Measurements from ENCODE around the gene EFCAB5.

The EFCAB5 gene

DNA sequence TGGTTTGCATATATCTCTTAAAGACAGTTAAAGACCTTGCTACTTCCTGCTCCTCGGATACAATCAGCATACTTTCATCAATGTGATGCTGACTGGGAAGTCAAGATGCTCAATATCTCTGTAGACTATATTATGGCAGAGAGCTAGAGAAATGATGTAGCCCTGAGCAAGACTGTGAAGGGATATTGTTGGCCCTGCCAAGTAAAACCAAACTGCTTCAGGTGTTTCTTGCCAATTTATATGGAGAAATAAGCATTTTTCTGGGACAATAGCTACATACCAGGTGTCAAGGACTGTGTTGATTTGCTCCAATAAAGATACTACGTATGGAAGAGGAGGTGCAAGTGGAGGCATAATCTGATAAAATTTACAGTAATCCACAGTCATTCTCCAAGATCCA is 4.7 kb upstream of the EFCAB5 start:
- no peaks in the 10 kb centered on the region for H3F3A ChIP-seq (ENCODE audit: insufficient read depth)
- no peaks in the 10 kb centered on the region for H3K9me2 ChIP-seq (replicated peaks; ENCODE audit: insufficient read depth, low read length)
- no peak overlapping the region for H3K27ac ChIP-seq (ENCODE audit: low read depth, low read length)
- no peak overlapping the region for H3K4me3 ChIP-seq (ENCODE audit: insufficient read depth, low read length, poor library complexity, severe bottlenecking)
- no peaks in the 10 kb centered on the region for H3K27me3 ChIP-seq (ENCODE audit: low read length)
- no peaks in the 10 kb centered on the region for H3K79me2 ChIP-seq (ENCODE audit: insufficient read depth, low read length)
- H3K36me3 ChIP-seq (ENCODE audit: low read length), result no peaks in the 10 kb centered on the region
- no peaks in the 10 kb centered on the region for H4K20me1 ChIP-seq (ENCODE audit: low read depth, low read length)
- no peak overlapping the region for H3K9ac ChIP-seq (ENCODE audit: low read length)
- TF ChIP-seq, protein P1, sequence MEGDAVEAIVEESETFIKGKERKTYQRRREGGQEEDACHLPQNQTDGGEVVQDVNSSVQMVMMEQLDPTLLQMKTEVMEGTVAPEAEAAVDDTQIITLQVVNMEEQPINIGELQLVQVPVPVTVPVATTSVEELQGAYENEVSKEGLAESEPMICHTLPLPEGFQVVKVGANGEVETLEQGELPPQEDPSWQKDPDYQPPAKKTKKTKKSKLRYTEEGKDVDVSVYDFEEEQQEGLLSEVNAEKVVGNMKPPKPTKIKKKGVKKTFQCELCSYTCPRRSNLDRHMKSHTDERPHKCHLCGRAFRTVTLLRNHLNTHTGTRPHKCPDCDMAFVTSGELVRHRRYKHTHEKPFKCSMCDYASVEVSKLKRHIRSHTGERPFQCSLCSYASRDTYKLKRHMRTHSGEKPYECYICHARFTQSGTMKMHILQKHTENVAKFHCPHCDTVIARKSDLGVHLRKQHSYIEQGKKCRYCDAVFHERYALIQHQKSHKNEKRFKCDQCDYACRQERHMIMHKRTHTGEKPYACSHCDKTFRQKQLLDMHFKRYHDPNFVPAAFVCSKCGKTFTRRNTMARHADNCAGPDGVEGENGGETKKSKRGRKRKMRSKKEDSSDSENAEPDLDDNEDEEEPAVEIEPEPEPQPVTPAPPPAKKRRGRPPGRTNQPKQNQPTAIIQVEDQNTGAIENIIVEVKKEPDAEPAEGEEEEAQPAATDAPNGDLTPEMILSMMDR (IDR thresholded peaks at IDR 0.05; ENCODE audit: insufficient read depth, low read length, poor library complexity, severe bottlenecking), result no peak
- no peak for TF ChIP-seq EZH2phosphoT487 (conservative IDR thresholded peaks at IDR 0.05; ENCODE audit: low read length)
- no peaks in the 10 kb centered on the region for H3K9me3 ChIP-seq (ENCODE audit: insufficient read depth, low read length)
- no peak overlapping the region for H3K4me2 ChIP-seq (ENCODE audit: low read depth, low read length, poor library complexity, severe bottlenecking)
- no peak overlapping the region for H2AFZ ChIP-seq (ENCODE audit: low read depth, low read length, severe bottlenecking)

DNA sequence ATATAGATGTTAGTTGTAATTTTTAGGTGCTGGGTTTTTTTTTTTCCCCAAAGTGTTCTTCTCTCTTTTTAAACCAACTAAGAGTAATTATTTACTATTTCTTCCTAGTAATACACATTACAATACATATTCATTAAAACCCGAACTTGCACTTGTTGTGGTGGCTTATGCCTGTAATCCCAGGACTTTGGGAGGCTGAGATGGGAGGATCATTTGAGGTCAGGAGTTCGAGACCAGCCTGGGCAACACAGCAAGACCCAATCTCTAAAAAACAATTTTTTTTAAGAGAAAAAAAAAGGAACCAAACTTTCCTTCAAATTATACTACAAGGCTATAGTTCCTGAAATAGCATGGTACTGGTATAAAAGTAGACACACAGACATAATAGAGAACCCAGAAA is 3.8 kb downstream of the EFCAB5 start:
- Histone ChIP-seq H2AFZ (ENCODE audit: low read depth, low read length, severe bottlenecking) (no peak overlapping the region), H3K9me2 (replicated peaks; ENCODE audit: insufficient read depth, low read length) (no peaks in the 10 kb centered on the region), H3K4me2 (ENCODE audit: low read depth, low read length, poor library complexity, severe bottlenecking) (no peak overlapping the region), H3K36me3 (ENCODE audit: low read length) (no peaks in the 10 kb centered on the region), H3K79me2 (ENCODE audit: insufficient read depth, low read length) (no peaks in the 10 kb centered on the region), H3K27me3 (ENCODE audit: low read length) (no peaks in the 10 kb centered on the region), H3K27ac (ENCODE audit: low read depth, low read length) (no peak overlapping the region), H3K4me3 (ENCODE audit: insufficient read depth, low read length, poor library complexity, severe bottlenecking) (no peak overlapping the region), H3K9ac (ENCODE audit: low read length) (no peak overlapping the region), H3K9me3 (ENCODE audit: insufficient read depth, low read length) (no peaks in the 10 kb centered on the region), H3F3A (ENCODE audit: insufficient read depth) (no peaks in the 10 kb centered on the region), H4K20me1 (ENCODE audit: low read depth, low read length) (no peaks in the 10 kb centered on the region)
- TF ChIP-seq, protein P1 (IDR thresholded peaks at IDR 0.05; ENCODE audit: insufficient read depth, low read length, poor library complexity, severe bottlenecking), result no peak
- TF ChIP-seq EZH2phosphoT487 (conservative IDR thresholded peaks at IDR 0.05; ENCODE audit: low read length), result no peak

DNA sequence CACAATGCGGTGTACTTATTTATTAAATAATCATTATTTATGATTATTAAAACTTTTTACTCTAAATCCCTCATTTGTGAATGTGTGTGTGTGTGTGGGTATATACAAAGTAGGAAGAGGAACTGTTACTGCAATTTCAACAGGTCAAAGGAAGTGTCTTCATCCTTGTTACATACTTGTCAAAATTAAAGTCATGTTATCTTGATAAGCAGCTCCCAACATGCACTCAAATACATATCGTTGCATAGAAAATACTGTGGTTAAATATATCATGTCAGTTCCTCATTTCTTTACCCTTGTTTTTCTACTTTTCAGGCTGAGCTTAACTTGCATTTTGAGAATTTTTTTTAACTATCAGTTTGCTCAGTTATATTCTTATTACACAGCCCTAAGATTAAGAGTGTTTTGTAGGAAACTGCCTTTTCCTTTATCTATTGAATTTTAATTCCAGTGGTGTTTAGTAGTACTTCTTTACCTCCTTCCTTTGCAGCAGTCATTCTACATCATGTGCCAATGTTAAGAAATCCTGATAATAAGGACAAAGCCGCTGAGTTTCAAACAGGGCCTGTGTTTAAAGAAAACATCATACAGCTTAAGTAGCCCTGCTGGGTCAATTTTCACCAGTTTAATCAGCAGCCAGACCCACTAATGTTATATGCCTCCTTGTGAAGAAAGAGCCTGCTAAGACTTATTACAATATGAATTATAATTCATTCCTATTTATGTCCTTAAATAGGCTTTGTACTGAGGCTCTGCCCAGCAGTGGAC is 7.2 kb downstream of the EFCAB5 start:
- Histone ChIP-seq H4K20me1 (ENCODE audit: low read depth, low read length) (no peaks in the 10 kb centered on the region), H3K27ac (ENCODE audit: low read depth, low read length) (peak overlapping the region; percentile 4; the same call in 1 of the 2 replicates), H3K36me3 (ENCODE audit: low read length) (no peaks in the 10 kb centered on the region), H3F3A (ENCODE audit: insufficient read depth) (no peaks in the 10 kb centered on the region), H3K27me3 (ENCODE audit: low read length) (no peaks in the 10 kb centered on the region), H2AFZ (ENCODE audit: low read depth, low read length, severe bottlenecking) (no peak overlapping the region), H3K79me2 (ENCODE audit: insufficient read depth, low read length) (no peaks in the 10 kb centered on the region), H3K4me2 (ENCODE audit: low read depth, low read length, poor library complexity, severe bottlenecking) (peak overlapping the region; percentile 37), H3K9me2 (replicated peaks; ENCODE audit: insufficient read depth, low read length) (no peaks in the 10 kb centered on the region), H3K4me3 (ENCODE audit: insufficient read depth, low read length, poor library complexity, severe bottlenecking) (no peak overlapping the region), H3K9me3 (ENCODE audit: insufficient read depth, low read length) (peaks cover 3% of the 10 kb centered on the region; the same call in 1 of the 2 replicates), H3K9ac (ENCODE audit: low read length) (no peak overlapping the region)
- TF ChIP-seq EZH2phosphoT487 (conservative IDR thresholded peaks at IDR 0.05; ENCODE audit: low read length), result no peak
- TF ChIP-seq, protein P1 (IDR thresholded peaks at IDR 0.05; ENCODE audit: insufficient read depth, low read length, poor library complexity, severe bottlenecking), result no peak
